HG03064 (cell line): ENCODE measurements around the gene C1orf115.
"Not testable (repeated sequence)": the region's sequence is repeated elsewhere in the genome, so short reads cannot be mapped to it uniquely, and the experiment has no call there.

Experiments used
- ATAC-seq: cut with Tn5 transposase; IDR thresholded peaks from one replicate; pipeline ENCODE4 v1.9.1; 2021; ENCODE audit warnings: low read depth; ENCODE audit not compliant: unreplicated experiment

C1orf115 gene

GRCh38 chr1:220717800-220718640 is 27.9 kb downstream of the C1orf115 start:
- no peak for ATAC-seq

DNA sequence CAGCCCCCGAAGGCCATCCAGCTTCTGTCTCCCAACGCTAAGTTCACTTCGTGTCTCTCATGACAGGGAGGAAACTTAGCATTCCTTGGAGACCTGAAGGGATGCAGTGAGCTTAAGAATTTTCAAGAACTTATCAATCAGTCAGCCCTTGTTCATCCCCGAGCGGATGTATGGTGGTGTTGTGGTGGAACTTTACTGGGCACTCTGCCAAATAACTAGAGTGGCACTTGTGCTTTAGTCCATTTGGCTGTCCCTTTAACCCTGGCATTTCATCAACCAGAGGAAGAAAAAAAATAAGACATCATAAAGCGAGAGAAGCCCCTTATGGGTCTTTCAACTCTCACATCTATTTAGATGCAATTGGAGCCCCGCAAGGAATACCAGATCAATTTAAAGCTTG is 31.1 kb downstream of the C1orf115 start:
- ATAC-seq = not testable (repeated sequence)

- ATAC-seq = no peak
Measured at GRCh38 chr1:220726634-220727033, 36.5 kb downstream of the C1orf115 start.

DNA sequence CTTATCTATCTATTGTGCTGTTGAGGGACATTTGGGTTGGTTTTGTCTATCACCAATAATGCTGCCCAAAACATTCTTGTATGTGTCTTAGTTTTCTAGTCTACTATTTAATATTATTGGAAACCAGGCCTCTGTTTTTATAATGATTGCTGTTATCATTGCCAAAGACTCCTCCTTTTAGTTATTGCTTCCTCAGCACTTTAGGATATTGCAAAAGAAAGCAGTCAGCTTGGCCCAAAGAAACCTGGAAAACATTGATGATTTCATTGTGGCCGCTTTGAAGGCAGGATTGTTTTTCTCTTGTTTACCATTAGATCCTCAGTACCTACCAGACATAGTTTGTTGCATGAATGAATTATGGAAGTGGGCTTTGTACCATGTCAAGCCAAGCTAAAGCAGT is 37.4 kb downstream of the C1orf115 start:
- no peak for ATAC-seq

DNA sequence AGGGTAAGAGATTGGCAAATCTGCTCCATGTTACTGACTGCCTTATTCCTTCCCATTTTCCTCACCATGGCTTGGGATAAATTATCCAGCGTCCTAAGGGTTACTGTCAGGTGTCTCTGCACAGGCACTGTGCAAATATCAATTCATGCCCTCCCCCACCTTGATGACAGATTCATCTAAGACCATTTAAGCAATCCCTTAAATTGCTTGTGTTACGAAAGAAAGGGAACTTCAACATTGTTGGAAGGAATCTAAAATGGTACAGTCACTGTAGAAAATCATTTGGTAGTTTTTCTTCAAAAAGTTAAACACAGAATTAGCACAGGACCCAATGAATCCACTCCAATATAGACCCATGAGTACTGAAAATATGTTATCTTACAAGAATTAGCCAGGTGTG is 40.3 kb downstream of the C1orf115 start:
- ATAC-seq = no peak

- no peak for ATAC-seq
Measured at GRCh38 chr1:220732137-220732536, 42.0 kb downstream of the C1orf115 start.

GRCh38 chr1:220732621-220733020 is 42.5 kb downstream of the C1orf115 start:
- ATAC-seq = no peak

DNA sequence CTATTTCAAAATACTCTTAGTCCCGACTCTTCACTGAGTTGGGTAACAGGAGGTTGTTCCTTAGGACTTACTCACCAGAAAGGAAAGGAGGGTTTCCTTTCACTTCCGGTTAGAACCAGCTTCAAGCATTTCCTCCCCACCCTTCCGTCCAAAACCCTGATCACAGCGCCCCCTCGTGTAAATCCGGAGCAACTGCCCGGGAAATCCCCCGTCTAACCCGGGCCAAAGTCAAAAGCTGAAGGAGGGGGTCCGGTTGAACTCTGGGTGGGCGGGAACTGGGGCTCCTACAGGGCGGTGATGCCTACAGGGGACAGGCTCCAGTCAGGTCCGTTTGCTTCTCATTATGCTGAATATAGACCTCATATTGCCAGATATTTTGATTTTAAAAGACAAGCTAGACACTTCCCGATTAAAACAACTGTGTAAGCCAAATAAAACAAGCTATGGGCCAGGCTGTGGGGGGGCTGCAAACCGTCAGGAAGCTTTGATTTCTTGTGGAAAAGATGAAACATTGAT is 43.0 kb downstream of the C1orf115 start:
- ATAC-seq = peak; percentile 90

GRCh38 chr1:220734571-220735326 is 44.6 kb downstream of the C1orf115 start:
- no peak for ATAC-seq

- ATAC-seq = not testable (repeated sequence)
Measured at GRCh38 chr1:220736283-220736682, 46.1 kb downstream of the C1orf115 start.

DNA sequence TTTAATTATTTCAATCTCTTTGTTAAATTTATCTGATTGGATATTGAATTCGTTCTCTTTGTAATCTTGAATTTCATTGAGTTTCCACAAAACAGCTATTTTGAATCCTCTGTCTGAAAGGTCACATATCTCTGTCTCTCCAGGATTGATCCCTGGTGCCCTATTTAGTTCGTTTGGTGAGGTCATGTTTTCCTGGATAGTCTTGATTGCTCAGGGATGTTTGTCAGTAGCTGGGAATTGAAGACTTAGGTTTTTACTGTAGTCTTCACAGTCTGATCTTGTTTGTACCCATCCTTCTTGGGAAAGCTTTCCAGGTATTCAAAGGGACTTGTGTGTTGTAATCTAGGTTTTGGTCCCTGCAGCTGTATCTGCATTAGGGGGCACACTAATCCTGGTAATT is 51.2 kb downstream of the C1orf115 start:
- ATAC-seq = no peak

GRCh38 chr1:220741825-220742224 is 51.7 kb downstream of the C1orf115 start:
- ATAC-seq = no peak

- ATAC-seq = no peak
Measured at GRCh38 chr1:220742520-220742919, 52.4 kb downstream of the C1orf115 start.

- no peak for ATAC-seq
Measured at GRCh38 chr1:220746851-220747250, 56.7 kb downstream of the C1orf115 start.

DNA sequence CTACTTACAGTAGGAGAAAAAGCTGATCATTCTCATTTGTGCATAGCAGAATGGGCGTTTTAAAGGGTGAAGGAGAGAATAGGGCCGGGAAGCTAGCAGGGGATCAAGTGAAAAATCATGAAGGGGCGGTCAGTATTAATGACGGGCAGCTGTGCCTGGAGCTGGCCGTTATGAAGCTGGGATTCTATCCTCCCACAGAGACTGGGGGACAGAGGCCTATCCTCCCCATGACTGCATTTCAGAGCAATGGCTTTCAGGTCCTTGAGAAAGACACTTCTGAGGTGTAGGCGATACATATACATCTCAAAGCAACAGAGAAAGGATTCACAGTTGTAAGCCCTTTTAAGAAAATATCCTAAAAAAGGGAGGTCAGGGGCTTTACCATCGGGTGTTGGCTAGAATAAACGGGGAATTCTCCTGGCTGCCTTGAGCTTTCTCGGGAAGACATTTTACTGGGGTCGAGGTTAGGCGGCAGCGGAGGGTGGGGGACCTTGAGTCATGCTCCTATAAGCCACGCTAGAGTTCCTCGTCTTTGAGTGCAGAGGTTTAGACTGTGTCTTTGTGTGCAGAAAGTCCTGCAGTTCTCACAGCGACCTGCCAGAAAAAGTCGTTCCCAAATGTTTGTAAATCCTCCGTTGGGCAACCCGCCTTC is 57.4 kb downstream of the C1orf115 start:
- ATAC-seq = no peak

DNA sequence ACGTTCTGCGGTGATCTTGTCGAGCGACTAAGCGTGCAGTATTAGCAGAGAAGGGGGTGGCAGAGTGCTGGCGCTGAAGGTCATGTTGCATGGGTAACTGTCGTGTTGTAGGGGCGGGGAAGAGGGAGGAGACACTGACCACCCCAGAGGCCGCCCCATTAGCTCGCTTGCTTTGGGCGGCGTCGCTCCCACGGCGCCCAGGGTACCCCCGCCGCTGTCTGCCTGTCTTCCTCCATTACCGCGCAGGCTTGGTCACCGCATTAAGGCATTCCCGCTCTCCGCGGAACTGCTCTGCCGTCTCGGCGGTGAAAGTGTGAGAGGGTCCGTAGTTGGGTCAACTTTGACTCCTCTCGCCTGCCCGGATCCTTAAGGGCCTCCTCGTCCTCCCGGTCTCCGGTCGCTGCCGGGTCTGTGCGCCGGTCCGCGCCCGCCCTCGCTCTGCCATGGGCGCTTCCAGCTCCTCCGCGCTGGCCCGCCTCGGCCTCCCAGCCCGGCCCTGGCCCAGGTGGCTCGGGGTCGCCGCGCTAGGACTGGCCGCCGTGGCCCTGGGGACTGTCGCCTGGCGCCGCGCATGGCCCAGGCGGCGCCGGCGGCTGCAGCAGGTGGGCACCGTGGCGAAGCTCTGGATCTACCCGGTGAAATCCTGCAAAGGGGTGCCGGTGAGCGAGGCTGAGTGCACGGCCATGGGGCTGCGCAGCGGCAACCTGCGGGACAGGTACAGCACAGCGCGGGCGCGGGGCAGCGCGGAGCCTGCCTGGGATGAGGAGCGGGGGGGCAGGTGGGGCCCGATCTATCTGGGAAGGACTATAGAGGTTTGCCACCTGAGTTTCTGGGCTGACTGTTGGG is 58.1 kb downstream of the C1orf115 start, which contains the start of gene MTARC2:
TSS of gene MTARC2 (plus strand) at position 234 of the 846 bp plus-strand sequence. CDS start at position 444, 210 bp downstream.
- ATAC-seq = peak; percentile 81
